GM12878 (cell line): ENCODE measurements around the gene PLK4. TPM values are rescaled to one million over a fixed set of nuclear protein-coding genes. Genes with fewer than 3 reads are reported as not detected.

ENCODE experiments used
- ATAC-seq: fragments of 200-7000 bp; cut with Tn5 transposase; 3 replicates; pipeline ENCODE4 v1.9.1; 2020; ENCODE audit warnings: mild to moderate bottlenecking, moderate library complexity
- BruUV-seq: library from RNA; stranded (reverse); fragments of 400-500 nt; replicated peaks from 2 replicates; lab custom pipeline; 2021; lab: Mats Ljungman, UMichigan
- CTCF ChIA-PET: fragments of 300-600 bp; sonication (Branson Sonifier 250); formaldehyde crosslinking; extraction: SDS; loops from one replicate; lab custom pipeline; 2021; ENCODE audit warnings: inconsistent platforms; lab: Yijun Ruan, JAX
- POLR2A ChIA-PET: fragments of 350-600 bp; formaldehyde crosslinking; extraction: SDS; loops from one replicate; lab custom pipeline; 2021; ENCODE audit warnings: inconsistent platforms; lab: Charles Lee
- RAD21 ChIA-PET: fragments of 300-600 bp; sonication (Branson Sonifier 250); formaldehyde crosslinking; loops from one replicate; lab custom pipeline; 2023; ENCODE audit warnings: antibody characterized with exemption; ENCODE audit not compliant: unreplicated experiment; lab: Charles Lee
- SMC1A ChIA-PET: fragments of 300-600 bp; sonication (Branson Sonifier 250); formaldehyde crosslinking; loops from one replicate; lab custom pipeline; 2023; ENCODE audit not compliant: unreplicated experiment, uncharacterized antibody; lab: Charles Lee
- DNase-seq: peaks from one replicate; pipeline ENCODE4 v3.0.0-alpha.2; 2011; ENCODE audit warnings: low read depth, low spot score
- FAIRE-seq: peaks from 3 replicates; lab custom pipeline; 2011; peaks lifted over from hg19 to GRCh38; lab: Jason Lieb, UNC
- H2AFZ ChIP-seq: 2 replicates; pipeline ENCODE4 v1.6.0; 2011; ENCODE audit warnings: low read depth, low read length, control low read depth; ENCODE audit not compliant: control insufficient read depth
- H3K27ac ChIP-seq: 2 replicates; pipeline ENCODE4 v1.5.1; 2011; ENCODE audit warnings: control low read depth; ENCODE audit not compliant: control insufficient read depth, insufficient read depth
- H3K27me3 ChIP-seq, 2 experiments: replicated peaks in 1 of 2; 2 replicates each; pipeline versions ENCODE4 v1.6.0 to v1.6.1; 2011; ENCODE audit warnings: low read length in 1 of 2; ENCODE audit not compliant: control insufficient read depth in 2 of 2, insufficient read depth in 2 of 2
- H3K36me3 ChIP-seq, 2 experiments: 2 replicates each; pipeline ENCODE4 v1.5.1; 2011; ENCODE audit warnings: low read length in 1 of 2; ENCODE audit not compliant: control insufficient read depth in 2 of 2, insufficient read depth in 2 of 2
- H3K4me1 ChIP-seq: 2 replicates; pipeline ENCODE4 v1.6.1; 2011; ENCODE audit warnings: mild to moderate bottlenecking, low read length, moderate library complexity, mixed read lengths; ENCODE audit not compliant: control insufficient read depth, insufficient read depth
- H3K4me2 ChIP-seq: 2 replicates; pipeline ENCODE4 v1.6.0; 2011; ENCODE audit warnings: control low read depth; ENCODE audit not compliant: control insufficient read depth, insufficient read depth
- H3K4me3 ChIP-seq: fragments of 200-600 bp; sonication (generic); 2 replicates; pipeline ENCODE4 v1.5.1; 2016
- H3K79me2 ChIP-seq: 2 replicates; pipeline ENCODE4 v1.6.0; 2011; ENCODE audit warnings: low read length; ENCODE audit not compliant: control insufficient read depth, insufficient read depth
- H3K9ac ChIP-seq: 2 replicates; pipeline ENCODE4 v1.8.0; 2011; ENCODE audit warnings: low read length, control low read depth, mixed read lengths; ENCODE audit not compliant: control insufficient read depth, insufficient read depth
- H3K9me3 ChIP-seq: replicated peaks from 3 replicates; pipeline ENCODE4 v1.5.1; 2011; ENCODE audit warnings: mild to moderate bottlenecking, low read length; ENCODE audit not compliant: control insufficient read depth, insufficient read depth
- H4K20me1 ChIP-seq: 2 replicates; pipeline ENCODE4 v1.6.0; 2011; ENCODE audit not compliant: control insufficient read depth, insufficient read depth
- EED ChIP-seq: sonication (generic); IDR thresholded peaks from 2 replicates; pipeline ENCODE4 v1.6.1; 2016; ENCODE audit warnings: antibody characterized with exemption, low read depth
- EGR1 ChIP-seq, 2 experiments: IDR thresholded peaks; 1 replicate in 1 of 2; 2 replicates in 1 of 2; pipeline ENCODE4 v1.6.1; 2011 to 2012; ENCODE audit warnings: low read depth in 2 of 2, low read length in 2 of 2, borderline replicate concordance in 1 of 2, mild to moderate bottlenecking in 1 of 2, moderate library complexity in 1 of 2
- GATAD2B ChIP-seq: fragments of 450-650 bp; conservative IDR thresholded peaks from 2 replicates; pipeline ENCODE4 v1.6.1; 2017; ENCODE audit warnings: low read depth, mild to moderate bottlenecking, moderate library complexity
- HDGF ChIP-seq: fragments of 450-650 bp; IDR thresholded peaks from 2 replicates; pipeline ENCODE4 v1.6.1; 2016; ENCODE audit warnings: antibody characterized with exemption
- MTA2 ChIP-seq: fragments of 450-650 bp; IDR thresholded peaks from 2 replicates; pipeline ENCODE4 v1.6.1; 2016; ENCODE audit warnings: low read depth, mild to moderate bottlenecking, moderate library complexity
- MYB ChIP-seq: fragments of 150-350 bp; IDR thresholded peaks from 2 replicates; pipeline ENCODE4 v1.6.1; 2014; ENCODE audit warnings: mild to moderate bottlenecking, low read depth, low read length, borderline replicate concordance
- RELA ChIP-seq: fragments of 450-650 bp; IDR thresholded peaks from 2 replicates; pipeline ENCODE4 v1.8.0; 2014; ENCODE audit warnings: borderline replicate concordance; ENCODE audit not compliant: partially characterized antibody
- SMAD1 ChIP-seq: fragments of 450-650 bp; IDR thresholded peaks from 2 replicates; pipeline ENCODE4 v1.6.1; 2018; ENCODE audit warnings: mild to moderate bottlenecking, low read depth; ENCODE audit not compliant: partially characterized antibody
- SMC3 ChIP-seq: IDR thresholded peaks from 2 replicates; pipeline ENCODE4 v1.6.1; 2011; ENCODE audit warnings: low read length, improper control_type of control experiment, borderline replicate concordance
- WGBS: methylation state at CpG from one replicate; pipeline ENCODE4 v1.1.6; 2016; ENCODE audit warnings: low lambda C conversion rate; ENCODE audit not compliant: insufficient replicate concordance, insufficient coverage; ENCODE audit errors: missing lambda C conversion rate; 5-methylcytosine and 5-hydroxymethylcytosine counted together
- in situ Hi-C: fragments of 300-500 bp; cut with MboI; formaldehyde crosslinking; loops from 9 replicates; pipeline ENCODE4 v1.14.3; 2018; ENCODE audit warnings: mixed read lengths
- intact Hi-C: fragments of 100-400 bp; cut with micrococcal nuclease; formaldehyde crosslinking; loops from one replicate; pipeline ENCODE4 v1.14.2; 2022; ENCODE audit not compliant: unreplicated experiment
- polyA plus RNA-seq, 11 experiments: library from polyadenylated mRNA; depleted of rRNA in 4 of 11; unstranded in 6 of 11; stranded (reverse) in 5 of 11; fragments of >200 nt; fragmentation: Nextera tagmentation in 4 of 11; fragmentation: Illumina TruSeq in 1 of 11; extraction: Ambion mirVana in 4 of 11; extraction: Trizol in 1 of 11; gene quantifications; 1 replicate in 1 of 11; 2 replicates in 10 of 11; pipeline versions ENCODE4 v1.2.1 to v1.2.3, GENCODE V29; 2011 to 2016; ENCODE audit warnings: inconsistent platforms in 2 of 11, missing spikeins in 2 of 11, low read depth in 1 of 11
- total RNA-seq, 4 experiments: library from RNA; depleted of rRNA in 3 of 4; stranded (reverse); fragments of >200 nt in 3 of 4; fragmentation: Illumina TruSeq in 1 of 4; extraction: Trizol in 1 of 4; gene quantifications; 2 replicates each; pipeline versions ENCODE4 v1.2.1 to v1.2.3, GENCODE V29; 2013 to 2021
- TF ChIP-seq, protein P1 (sequence below): fragments of 150-350 bp; IDR thresholded peaks from 2 replicates; pipeline ENCODE4 v1.6.1; 2014; ENCODE audit warnings: mild to moderate bottlenecking, low read depth, low read length
- TF ChIP-seq, protein P2 (sequence below): fragments of 450-650 bp; IDR thresholded peaks from 2 replicates; pipeline ENCODE4 v1.6.1; 2017; ENCODE audit warnings: low read depth, mild to moderate bottlenecking, moderate library complexity
- TF ChIP-seq, protein P3 (sequence below): fragments of 450-650 bp; IDR thresholded peaks from 2 replicates; pipeline ENCODE4 v1.6.1; 2017; ENCODE audit warnings: mild to moderate bottlenecking, moderate library complexity

The PLK4 gene
- total and polyA plus RNA-seq, 10 of the 15 experiments (the other 5 are each of a cell fraction or from before 2014, with no cell fraction given), result 16.6 to 55.3 (median 45.8) TPM

DNA sequence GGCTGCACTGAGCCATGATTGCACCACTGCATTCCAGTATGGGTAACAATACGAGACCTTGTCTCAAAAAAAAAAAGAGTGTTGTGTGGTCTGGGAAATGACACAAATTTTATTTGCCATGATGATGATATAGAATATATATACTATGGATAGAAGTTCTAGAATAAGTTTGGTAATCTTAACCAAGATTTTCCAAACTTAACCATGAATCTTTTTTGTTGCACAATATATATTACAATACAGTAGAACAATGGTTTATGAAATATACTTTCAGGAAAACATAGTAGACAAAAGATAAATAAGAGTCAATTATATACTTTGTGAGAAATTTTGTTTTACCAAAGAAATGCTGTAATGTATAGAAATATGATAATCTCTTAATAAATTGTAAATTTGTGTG lies 49.5 kb downstream of the PLK4 start:
- ChIA-PET RAD21 (no interaction called here), CTCF (no interaction called here), SMC1A (interaction anchor here (0.7 kb wide), 2 partner anchors 42 to 101 kb away, joined by 3 read pairs; no protein-coding TSS in a partner anchor), POLR2A (no interaction called here)
- Histone ChIP-seq H3K4me3 (no peak overlapping the region), H3K4me2 (no peak overlapping the region), H3K9me3 (no peaks in the 10 kb centered on the region), H2AFZ (no peak overlapping the region), H3K9ac (no peak overlapping the region), H3K36me3 (no peaks in the 10 kb centered on the region; a peak in 2 of 4 replicates), H3K79me2 (no peaks in the 10 kb centered on the region), H3K27ac (no peak overlapping the region), H3K27me3 (no peaks in the 10 kb centered on the region), H4K20me1 (no peaks in the 10 kb centered on the region), H3K4me1 (no peaks in the 10 kb centered on the region)
- intact Hi-C loops (no loop called here), in situ Hi-C loops (no loop called here)
- FAIRE-seq, result no peak
- 100% methylated on average over 1 of the region's 1 CpG for WGBS
- DNase-seq, result no peak
- ATAC-seq, result no peak
- TF ChIP-seq SMC3 (no peak), MTA2 (no peak), HDGF (no peak), SMAD1 (no peak), GATAD2B (no peak), MYB (no peak), EED (no peak), RELA (no peak), EGR1 (IDR thresholded peaks at IDR 0.05; ENCODE audit: borderline replicate concordance in 1 of 2, low read depth in 2 of 2, low read length in 2 of 2) (no peak)
- TF ChIP-seq, protein P1, sequence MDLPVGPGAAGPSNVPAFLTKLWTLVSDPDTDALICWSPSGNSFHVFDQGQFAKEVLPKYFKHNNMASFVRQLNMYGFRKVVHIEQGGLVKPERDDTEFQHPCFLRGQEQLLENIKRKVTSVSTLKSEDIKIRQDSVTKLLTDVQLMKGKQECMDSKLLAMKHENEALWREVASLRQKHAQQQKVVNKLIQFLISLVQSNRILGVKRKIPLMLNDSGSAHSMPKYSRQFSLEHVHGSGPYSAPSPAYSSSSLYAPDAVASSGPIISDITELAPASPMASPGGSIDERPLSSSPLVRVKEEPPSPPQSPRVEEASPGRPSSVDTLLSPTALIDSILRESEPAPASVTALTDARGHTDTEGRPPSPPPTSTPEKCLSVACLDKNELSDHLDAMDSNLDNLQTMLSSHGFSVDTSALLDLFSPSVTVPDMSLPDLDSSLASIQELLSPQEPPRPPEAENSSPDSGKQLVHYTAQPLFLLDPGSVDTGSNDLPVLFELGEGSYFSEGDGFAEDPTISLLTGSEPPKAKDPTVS, result no peak
- TF ChIP-seq, protein P2, sequence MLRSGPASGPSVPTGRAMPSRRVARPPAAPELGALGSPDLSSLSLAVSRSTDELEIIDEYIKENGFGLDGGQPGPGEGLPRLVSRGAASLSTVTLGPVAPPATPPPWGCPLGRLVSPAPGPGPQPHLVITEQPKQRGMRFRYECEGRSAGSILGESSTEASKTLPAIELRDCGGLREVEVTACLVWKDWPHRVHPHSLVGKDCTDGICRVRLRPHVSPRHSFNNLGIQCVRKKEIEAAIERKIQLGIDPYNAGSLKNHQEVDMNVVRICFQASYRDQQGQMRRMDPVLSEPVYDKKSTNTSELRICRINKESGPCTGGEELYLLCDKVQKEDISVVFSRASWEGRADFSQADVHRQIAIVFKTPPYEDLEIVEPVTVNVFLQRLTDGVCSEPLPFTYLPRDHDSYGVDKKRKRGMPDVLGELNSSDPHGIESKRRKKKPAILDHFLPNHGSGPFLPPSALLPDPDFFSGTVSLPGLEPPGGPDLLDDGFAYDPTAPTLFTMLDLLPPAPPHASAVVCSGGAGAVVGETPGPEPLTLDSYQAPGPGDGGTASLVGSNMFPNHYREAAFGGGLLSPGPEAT, result no peak
- TF ChIP-seq, protein P3, sequence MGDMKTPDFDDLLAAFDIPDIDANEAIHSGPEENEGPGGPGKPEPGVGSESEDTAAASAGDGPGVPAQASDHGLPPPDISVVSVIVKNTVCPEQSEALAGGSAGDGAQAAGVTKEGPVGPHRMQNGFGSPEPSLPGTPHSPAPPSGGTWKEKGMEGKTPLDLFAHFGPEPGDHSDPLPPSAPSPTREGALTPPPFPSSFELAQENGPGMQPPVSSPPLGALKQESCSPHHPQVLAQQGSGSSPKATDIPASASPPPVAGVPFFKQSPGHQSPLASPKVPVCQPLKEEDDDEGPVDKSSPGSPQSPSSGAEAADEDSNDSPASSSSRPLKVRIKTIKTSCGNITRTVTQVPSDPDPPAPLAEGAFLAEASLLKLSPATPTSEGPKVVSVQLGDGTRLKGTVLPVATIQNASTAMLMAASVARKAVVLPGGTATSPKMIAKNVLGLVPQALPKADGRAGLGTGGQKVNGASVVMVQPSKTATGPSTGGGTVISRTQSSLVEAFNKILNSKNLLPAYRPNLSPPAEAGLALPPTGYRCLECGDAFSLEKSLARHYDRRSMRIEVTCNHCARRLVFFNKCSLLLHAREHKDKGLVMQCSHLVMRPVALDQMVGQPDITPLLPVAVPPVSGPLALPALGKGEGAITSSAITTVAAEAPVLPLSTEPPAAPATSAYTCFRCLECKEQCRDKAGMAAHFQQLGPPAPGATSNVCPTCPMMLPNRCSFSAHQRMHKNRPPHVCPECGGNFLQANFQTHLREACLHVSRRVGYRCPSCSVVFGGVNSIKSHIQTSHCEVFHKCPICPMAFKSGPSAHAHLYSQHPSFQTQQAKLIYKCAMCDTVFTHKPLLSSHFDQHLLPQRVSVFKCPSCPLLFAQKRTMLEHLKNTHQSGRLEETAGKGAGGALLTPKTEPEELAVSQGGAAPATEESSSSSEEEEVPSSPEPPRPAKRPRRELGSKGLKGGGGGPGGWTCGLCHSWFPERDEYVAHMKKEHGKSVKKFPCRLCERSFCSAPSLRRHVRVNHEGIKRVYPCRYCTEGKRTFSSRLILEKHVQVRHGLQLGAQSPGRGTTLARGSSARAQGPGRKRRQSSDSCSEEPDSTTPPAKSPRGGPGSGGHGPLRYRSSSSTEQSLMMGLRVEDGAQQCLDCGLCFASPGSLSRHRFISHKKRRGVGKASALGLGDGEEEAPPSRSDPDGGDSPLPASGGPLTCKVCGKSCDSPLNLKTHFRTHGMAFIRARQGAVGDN, result no peak
- BruUV-seq, result no TSS peak
